ENCODE measurements around the gene SNED1.

GRCh38 chr2:241091201-241091600, 92.8 kb downstream of the SNED1 start:
- TF ChIP-seq CTCF (conservative IDR thresholded peaks at IDR 0.05; ENCODE audit: low read length) (no peak), EZH2phosphoT487 (IDR thresholded peaks at IDR 0.05; ENCODE audit: borderline replicate concordance, low read depth, low read length) (no peak)

All from OCI-LY7 (cell line).